Measurements from ENCODE around the gene SYNE1.

SYNE1 gene

GRCh38 chr6:152273002-152273401 lies 364.2 kb downstream of the SYNE1 start:
- no peak for DNase-seq (ENCODE audit: low read depth)

DNA sequence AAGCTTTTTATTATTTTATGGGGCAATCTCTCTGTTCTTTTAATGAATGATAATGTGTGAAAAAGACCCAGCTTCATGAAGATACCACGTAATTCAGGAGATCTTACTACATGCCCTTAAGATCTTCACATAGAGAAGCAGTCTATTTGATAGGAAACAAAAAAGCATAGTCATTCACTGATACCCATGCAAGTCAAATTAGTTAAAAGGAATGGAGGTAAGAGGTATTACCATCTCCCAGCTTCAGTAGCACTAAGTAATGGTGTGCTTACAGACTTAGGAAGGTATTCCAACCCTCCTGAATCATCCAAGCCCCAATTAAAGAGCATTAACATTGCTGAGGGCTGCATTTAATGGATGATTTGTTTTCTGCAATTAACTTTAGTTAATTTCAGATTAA lies 364.7 kb downstream of the SYNE1 start:
- DNase-seq (ENCODE audit: low read depth), result no peak

- no peak for DNase-seq (ENCODE audit: low read depth)
These were observed 365.2 kb downstream of the SYNE1 start for GRCh38 chr6:152271776-152272464.

GRCh38 chr6:152270301-152270925 lies 366.7 kb downstream of the SYNE1 start:
- no peak for DNase-seq (ENCODE audit: low read depth)

GRCh38 chr6:152268846-152269442 lies 368.2 kb downstream of the SYNE1 start:
- no peak for DNase-seq (ENCODE audit: low read depth)

GRCh38 chr6:152267967-152268845 lies 369.0 kb downstream of the SYNE1 start:
- peak; percentile 4 for DNase-seq (ENCODE audit: low read depth)

DNA sequence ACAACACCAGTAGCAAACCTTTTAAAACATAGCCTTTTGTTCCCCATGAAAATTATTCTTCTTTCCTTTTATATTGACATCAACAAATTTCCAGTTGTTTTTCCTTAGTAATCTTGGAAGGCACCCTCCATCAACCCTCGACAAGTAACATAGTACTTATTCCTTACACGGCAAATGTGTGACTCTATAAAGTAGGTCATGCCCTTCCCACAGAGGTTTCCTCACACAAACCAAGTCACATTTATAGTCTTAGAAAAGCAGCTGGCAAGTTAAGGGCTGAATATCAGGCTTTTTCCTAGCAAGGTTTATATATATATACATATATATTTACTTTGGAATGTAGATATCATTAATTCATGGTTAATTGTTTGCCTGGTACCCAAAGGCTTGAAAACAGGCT lies 371.5 kb downstream of the SYNE1 start:
- DNase-seq (ENCODE audit: low read depth), result no peak

DNA sequence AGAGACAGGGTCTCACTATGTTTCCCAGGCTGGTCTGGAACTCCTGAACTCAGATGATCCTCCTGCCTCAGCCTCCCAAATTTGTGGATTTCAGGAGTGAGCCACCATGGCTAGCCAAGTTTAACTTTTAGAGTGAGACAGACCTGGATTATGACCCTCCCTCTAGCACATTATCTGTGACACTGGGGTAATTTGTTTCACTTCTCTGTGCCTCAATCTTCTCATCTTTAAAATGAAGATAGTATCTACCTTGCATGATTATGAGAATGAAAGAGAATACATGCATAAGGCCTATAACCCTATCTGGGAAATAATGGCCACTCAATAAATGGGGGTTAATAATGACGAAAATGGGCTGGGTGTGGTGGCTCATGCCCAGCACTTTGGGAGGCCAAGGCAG lies 373.6 kb downstream of the SYNE1 start:
- no peak for DNase-seq (ENCODE audit: low read depth)

DNA sequence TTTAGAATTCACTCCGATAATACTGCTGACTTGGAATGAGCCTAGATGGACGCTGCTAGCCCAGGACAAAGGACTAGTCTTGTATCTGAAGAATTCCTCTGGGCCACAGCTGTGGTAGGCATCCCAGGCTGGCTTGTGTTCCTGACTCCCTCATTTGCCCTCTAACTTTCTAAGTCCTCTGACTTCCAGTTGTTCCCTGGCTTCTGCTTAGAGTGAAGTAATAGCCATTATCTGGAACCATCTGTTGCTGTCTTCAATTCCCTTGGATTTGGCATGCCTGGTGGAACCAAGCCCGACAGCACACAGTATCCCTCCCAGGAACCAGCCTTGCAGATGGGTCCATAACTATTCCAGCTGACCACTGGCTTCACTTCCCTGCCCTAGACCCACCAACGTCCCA lies 376.0 kb downstream of the SYNE1 start:
- no peak for DNase-seq (ENCODE audit: low read depth)

DNA sequence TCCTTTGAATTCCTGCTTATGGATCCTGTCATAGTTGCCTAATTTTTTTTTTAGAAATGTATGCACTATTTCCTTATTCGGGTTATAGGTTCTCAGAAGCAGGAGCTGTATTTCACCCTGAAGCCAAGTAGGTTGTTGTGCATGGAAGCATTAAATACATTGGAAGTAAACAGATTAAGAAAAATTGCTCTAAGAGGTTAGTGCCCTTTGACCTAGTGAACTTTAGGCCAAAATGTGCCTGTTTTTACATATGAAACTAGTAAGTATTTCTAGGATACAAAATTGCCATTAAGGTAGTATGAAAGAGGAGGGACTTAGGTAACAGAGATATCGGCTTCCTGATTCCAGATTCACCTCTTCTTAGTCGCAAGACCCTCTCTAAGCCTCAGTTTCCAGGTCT lies 377.9 kb downstream of the SYNE1 start:
- DNase-seq (ENCODE audit: low read depth), result no peak

GRCh38 chr6:152257581-152257980 lies 379.6 kb downstream of the SYNE1 start:
- no peak for DNase-seq (ENCODE audit: low read depth)

- DNase-seq (ENCODE audit: low read depth), result no peak
These were observed 387.0 kb downstream of the SYNE1 start for GRCh38 chr6:152250127-152250526.

DNA sequence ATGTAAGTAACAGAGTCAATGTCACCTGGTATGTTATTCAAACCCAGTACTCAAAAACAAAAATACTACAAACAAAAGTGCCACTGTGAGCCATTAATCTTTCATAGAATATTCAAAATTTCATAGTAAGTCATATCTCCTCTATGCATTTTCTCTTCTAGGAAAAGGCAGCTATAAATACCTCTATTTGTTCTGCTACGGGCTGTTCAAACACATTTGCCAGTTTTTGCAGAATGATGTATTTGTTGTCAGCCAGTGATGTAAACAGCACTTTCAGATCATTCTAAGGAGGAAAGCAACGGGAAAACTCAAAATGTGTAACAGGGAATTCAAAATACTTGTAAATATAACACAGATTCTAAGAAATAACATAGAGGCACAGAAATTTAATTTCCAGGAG lies 388.2 kb downstream of the SYNE1 start:
- no peak for DNase-seq (ENCODE audit: low read depth)

DNA sequence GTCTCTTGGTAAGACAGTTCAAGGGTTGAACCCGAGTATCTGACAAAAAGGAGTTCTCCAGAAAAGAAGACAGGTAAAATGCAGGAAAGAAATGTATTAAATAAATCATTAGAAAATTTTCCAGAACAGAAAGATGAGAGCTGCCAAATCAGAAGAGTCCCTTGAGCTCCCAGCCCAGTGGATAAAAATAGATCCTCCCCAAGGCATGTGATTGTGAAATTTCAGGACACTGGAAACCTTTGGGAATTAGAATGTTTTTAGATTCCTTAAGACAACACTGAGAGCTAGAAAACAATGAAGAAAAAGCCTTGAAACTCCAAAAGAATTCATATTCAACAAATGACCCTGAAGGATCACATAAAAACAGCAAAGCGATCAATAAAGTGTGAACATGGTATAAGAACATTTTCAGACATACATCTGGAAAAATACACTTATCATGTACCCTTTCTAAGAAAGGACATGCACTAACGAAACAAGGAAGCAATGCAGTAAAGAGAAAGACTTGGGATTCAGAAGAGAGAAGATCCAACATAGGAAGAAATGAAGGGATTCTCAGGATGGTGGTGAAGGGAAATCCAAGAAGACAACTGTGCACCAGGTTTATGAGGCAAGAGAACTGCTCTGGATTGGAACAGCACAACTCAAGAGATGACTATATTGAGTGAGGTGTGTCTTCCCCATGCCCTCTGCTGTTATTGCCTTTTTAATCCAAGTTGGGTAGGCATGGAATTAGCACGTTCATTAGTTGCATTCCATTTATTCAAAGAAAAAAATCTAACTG lies 390.4 kb downstream of the SYNE1 start:
- DNase-seq (ENCODE audit: low read depth), result no peak

DNA sequence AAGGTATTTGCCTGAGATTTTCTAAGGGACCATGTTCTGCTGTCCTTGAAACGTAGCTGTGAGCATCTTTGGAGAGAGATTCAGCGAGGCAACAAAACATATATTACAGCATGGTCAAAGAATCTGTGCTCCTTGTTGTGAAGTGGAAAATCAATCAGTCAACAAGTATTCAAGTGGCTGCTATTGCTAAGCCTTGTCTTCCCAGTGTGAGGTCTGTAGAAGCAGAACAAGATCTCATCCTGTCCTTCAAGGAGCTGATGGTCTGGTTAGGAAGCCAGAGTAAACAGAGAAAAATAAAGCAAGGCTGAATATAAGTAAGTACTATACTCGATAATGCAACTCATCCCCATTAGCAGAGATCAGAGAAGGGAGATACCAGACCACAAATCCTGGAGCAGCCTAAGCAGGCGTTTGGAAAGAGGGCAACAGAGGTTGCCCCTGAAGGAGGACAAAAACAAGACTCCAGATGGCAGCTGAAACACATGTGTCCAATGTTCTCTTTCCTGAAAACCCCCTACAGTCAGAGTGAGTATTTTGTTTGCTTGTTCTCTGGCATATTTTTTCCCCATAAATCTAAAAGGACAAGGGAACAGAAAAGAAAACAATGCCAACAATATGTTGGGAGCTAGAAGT lies 392.0 kb downstream of the SYNE1 start:
- DNase-seq (ENCODE audit: low read depth), result no peak

GRCh38 chr6:152241013-152241766 lies 396.0 kb downstream of the SYNE1 start:
- no peak for DNase-seq (ENCODE audit: low read depth)

DNA sequence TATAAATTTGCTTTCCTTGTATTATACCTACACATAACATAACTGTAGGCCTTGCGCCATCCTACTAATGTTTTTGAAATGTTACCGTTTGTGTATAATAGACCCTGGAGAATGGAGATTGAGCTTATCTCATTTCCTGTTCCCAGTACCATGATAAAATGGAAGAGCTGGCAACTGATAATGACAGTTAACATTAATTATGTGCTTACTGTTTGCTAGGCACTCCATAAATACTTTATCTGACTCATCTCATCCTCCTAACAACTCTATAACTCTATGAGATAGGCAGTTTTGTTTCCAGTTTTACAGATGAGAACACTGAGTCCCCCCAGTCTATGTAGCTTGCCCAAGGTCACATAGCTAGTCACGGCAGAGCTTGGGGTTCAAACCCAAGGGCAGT lies 396.7 kb downstream of the SYNE1 start:
- DNase-seq (ENCODE audit: low read depth), result no peak

- DNase-seq (ENCODE audit: low read depth), result no peak
These were observed 400.6 kb downstream of the SYNE1 start for GRCh38 chr6:152236370-152237097.

DNA sequence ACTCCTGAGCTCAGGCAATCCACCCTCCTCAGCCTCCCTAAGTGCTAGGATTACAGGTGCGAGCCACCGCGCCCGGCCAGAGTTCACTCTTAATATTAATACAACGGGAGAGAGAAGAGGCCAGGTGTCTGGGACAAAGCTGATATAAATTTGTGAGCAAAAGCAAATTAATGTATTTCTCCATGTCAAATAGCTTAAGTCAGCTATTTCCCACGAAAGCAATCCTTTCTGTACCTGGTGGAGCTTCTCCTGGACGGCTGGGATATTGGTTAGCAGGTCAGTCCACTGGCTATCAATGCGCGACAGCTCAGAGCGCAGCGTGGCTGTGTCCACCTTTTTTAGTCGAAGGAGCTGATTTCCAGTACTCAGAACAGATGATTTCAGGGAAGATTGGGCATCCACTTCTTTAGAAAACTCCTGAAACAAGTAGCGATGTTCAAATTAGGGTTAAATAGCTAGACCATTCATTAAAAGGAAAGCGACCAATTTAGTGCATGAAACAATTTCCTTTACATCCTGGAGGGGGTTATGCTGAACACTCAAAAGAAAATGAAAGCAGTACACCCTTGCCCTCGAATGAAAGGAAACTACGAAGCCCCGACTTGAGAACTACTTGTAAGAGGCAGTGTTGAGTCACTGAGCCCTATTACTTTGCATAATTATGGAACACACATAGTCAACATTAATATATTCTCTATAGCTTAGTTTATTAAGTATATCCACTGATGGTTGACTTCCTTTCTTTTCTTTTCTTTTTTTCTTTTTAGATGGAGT lies 403.4 kb downstream of the SYNE1 start:
- DNase-seq (ENCODE audit: low read depth), result peak; percentile 27

Measured in stimulated activated CD4-positive, alpha-beta T cell treated with anti-CD3 and anti-CD28 coated beads, Interleukin-2, amount 100 ng/mL, for 4 hours (primary cell).